B cell (primary cell): ENCODE results near the gene GPR27. TPM values are rescaled to one million over a fixed set of nuclear protein-coding genes. Genes with fewer than 3 reads are reported as not detected.

Experiments used
- ATAC-seq: fragments of 200-7000 bp; cut with Tn5 transposase; one replicate; pipeline ENCODE4 v1.10.0; 2021; ENCODE audit warnings: low read depth, mild to moderate bottlenecking, moderate number of reproducible peaks, moderate library complexity
- CTCF ChIA-PET: fragments of 350-600 bp; sonication (Branson Sonifier 250); formaldehyde crosslinking; loops from one replicate; lab custom pipeline; 2021; ENCODE audit warnings: antibody characterized with exemption, inconsistent platforms; lab: Charles Lee
- POLR2A ChIA-PET: fragments of 350-600 bp; sonication (Branson Sonifier 250); formaldehyde crosslinking; loops from one replicate; lab custom pipeline; 2021; ENCODE audit warnings: antibody characterized with exemption; lab: Charles Lee
- DNase-seq: peaks from one replicate; pipeline ENCODE4 v3.0.0; 2013
- H2AFZ ChIP-seq: 2 replicates; pipeline ENCODE4 v1.6.1; 2012; ENCODE audit warnings: mild to moderate bottlenecking, low read depth, low read length; ENCODE audit not compliant: insufficient read depth, poor library complexity, severe bottlenecking
- H3K27ac ChIP-seq, 2 donors: 1 replicate in 1 of 2; 2 replicates in 1 of 2; pipeline ENCODE4 v1.5.1; 2012 to 2013; ENCODE audit warnings: low read length in 2 of 2, mild to moderate bottlenecking in 2 of 2, moderate library complexity in 1 of 2
- H3K27me3 ChIP-seq, 4 experiments: fragments of 200-600 bp in 1 of 4; sonication (generic) in 1 of 4; replicated peaks in 1 of 4; 1 replicate in 2 of 4; 2 replicates in 2 of 4; pipeline versions ENCODE4 v1.6.1 to v1.7.0; 2013 to 2016; ENCODE audit warnings: low read length in 3 of 4, mild to moderate bottlenecking in 2 of 4, mixed read lengths in 1 of 4, moderate library complexity in 1 of 4; ENCODE audit not compliant: insufficient read depth in 4 of 4, control insufficient read depth in 3 of 4; ENCODE audit errors: control extremely low read depth in 1 of 4
- H3K36me3 ChIP-seq, 2 experiments: replicated peaks in 1 of 2; 1 replicate in 1 of 2; 2 replicates in 1 of 2; pipeline versions ENCODE4 v1.6.1 to v1.7.1; 2013; ENCODE audit warnings: low read length in 1 of 2; ENCODE audit not compliant: insufficient read depth in 2 of 2, control insufficient read depth in 1 of 2; ENCODE audit errors: control extremely low read depth in 1 of 2, extremely low read depth in 1 of 2
- H3K4me1 ChIP-seq, 2 donors: fragments of 200-600 bp in 1 of 2; sonication (generic) in 1 of 2; 1 replicate in 1 of 2; 2 replicates in 1 of 2; pipeline versions ENCODE4 v1.5.1 to v1.6.1; 2013 to 2017; ENCODE audit warnings: low read length in 2 of 2; ENCODE audit not compliant: control insufficient read depth in 2 of 2, insufficient read depth in 2 of 2
- H3K4me2 ChIP-seq: replicated peaks from 2 replicates; pipeline ENCODE3; 2012; ENCODE audit warnings: mild to moderate bottlenecking, low read depth, low read length; ENCODE audit not compliant: poor library complexity, severe bottlenecking
- H3K4me3 ChIP-seq, 5 experiments: fragments of 200-600 bp in 1 of 5; sonication (generic) in 1 of 5; 1 replicate in 3 of 5; 2 replicates in 2 of 5; pipeline versions ENCODE4 v1.5.1 to v1.7.0; 2011 to 2016; ENCODE audit warnings: low read length in 4 of 5, mild to moderate bottlenecking in 4 of 5, low read depth in 2 of 5, control low read depth in 1 of 5, moderate library complexity in 1 of 5; ENCODE audit not compliant: insufficient read depth in 1 of 5; ENCODE audit errors: control extremely low read depth in 1 of 5, extremely low read depth in 1 of 5
- H3K79me2 ChIP-seq: fragments of 200-600 bp; sonication (generic); one replicate; pipeline ENCODE4 v1.6.0; 2016; ENCODE audit warnings: low read length; ENCODE audit not compliant: control insufficient read depth, insufficient read depth
- H3K9ac ChIP-seq: fragments of 200-600 bp; sonication (generic); 2 replicates; pipeline ENCODE4 v1.6.1; 2017; ENCODE audit warnings: mild to moderate bottlenecking, low read length, moderate library complexity
- H3K9me3 ChIP-seq, 3 donors: one replicate each; pipeline versions ENCODE4 v1.6.1 to v1.7.1; 2013; ENCODE audit warnings: low read length in 2 of 3; ENCODE audit not compliant: control insufficient read depth in 2 of 3, insufficient read depth in 1 of 3; ENCODE audit errors: control extremely low read depth in 1 of 3
- H4K20me1 ChIP-seq: 2 replicates; pipeline ENCODE4 v1.6.0; 2012; ENCODE audit warnings: mild to moderate bottlenecking, low read length; ENCODE audit not compliant: insufficient read depth, control insufficient read depth, poor library complexity, severe bottlenecking
- H3K27ac Mint-ChIP-seq: one replicate; pipeline ENCODE4 v1.8.0; 2021; ENCODE audit warnings: mixed read lengths
- H3K27me3 Mint-ChIP-seq: one replicate; pipeline ENCODE4 v1.8.0; 2021; ENCODE audit warnings: mixed read lengths
- H3K4me1 Mint-ChIP-seq: one replicate; pipeline ENCODE4 v1.8.0; 2021; ENCODE audit warnings: mixed read lengths
- H3K4me3 Mint-ChIP-seq: one replicate; pipeline ENCODE4 v1.8.0; 2021; ENCODE audit warnings: mixed read lengths
- H3K9me3 Mint-ChIP-seq: one replicate; pipeline ENCODE4 v1.8.0; 2022; ENCODE audit warnings: mixed read lengths; ENCODE audit not compliant: insufficient read depth
- EZH2 ChIP-seq: IDR thresholded peaks from 2 replicates; pipeline ENCODE4 v1.6.1; 2012; ENCODE audit warnings: borderline replicate concordance, low read depth, mild to moderate bottlenecking, moderate library complexity, low read length; ENCODE audit not compliant: insufficient read depth, poor library complexity, severe bottlenecking
- WGBS: methylation state at CpG from one replicate; pipeline ENCODE4 v1.1.5; 2013; ENCODE audit warnings: missing lambda C conversion rate; ENCODE audit not compliant: insufficient coverage; 5-methylcytosine and 5-hydroxymethylcytosine counted together
- intact Hi-C: fragments of 100-400 bp; cut with micrococcal nuclease; formaldehyde crosslinking; loops from one replicate; pipeline ENCODE4 v1.10.0; 2022
- polyA plus RNA-seq: library from polyadenylated mRNA; depleted of rRNA; stranded (reverse); fragments of >200 nt; gene quantifications from 2 replicates; pipeline ENCODE4 v1.2.3, GENCODE V29; 2012
- total RNA-seq, 2 donors: library from RNA; stranded (reverse); fragments of 120-200 nt in 1 of 2; gene quantifications; 1 replicate in 1 of 2; 2 replicates in 1 of 2; pipeline versions ENCODE4 v1.2.3 to v1.2.4, GENCODE V29; 2013 to 2022
- TF ChIP-seq, protein P1 (sequence below): fragments of 200-600 bp; IDR thresholded peaks from one replicate; pipeline ENCODE4 v1.8.0; 2022; ENCODE audit warnings: antibody characterized with exemption, mild to moderate bottlenecking

GPR27 gene
- total and polyA plus RNA-seq, 2 donors (not counting 1 experiment from before 2014, with no cell fraction given), result 0.04 TPM; not detected in 1

DNA sequence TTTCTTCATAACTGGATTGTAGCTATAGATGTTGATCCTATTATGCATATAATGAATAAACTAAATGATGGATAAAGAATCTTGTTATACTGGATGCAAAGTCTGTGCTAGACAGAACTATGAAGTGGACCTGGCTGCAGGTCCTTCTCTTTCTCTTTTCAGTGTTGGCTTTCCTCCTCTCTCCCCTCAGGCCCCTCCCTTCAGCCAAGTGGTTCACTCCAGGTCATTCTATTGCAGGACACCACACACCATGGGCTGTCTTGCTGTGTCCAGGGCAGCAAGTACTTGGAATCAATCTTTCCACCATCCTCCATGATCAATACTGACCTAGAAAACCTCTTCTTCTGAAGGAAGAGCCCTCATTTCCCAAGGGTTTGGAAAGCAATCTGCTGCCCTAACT, 48.7 kb upstream of the GPR27 start:
- intact Hi-C loops, result no loop called here
- H4K20me1 ChIP-seq, result no peaks in the 10 kb centered on the region

DNA sequence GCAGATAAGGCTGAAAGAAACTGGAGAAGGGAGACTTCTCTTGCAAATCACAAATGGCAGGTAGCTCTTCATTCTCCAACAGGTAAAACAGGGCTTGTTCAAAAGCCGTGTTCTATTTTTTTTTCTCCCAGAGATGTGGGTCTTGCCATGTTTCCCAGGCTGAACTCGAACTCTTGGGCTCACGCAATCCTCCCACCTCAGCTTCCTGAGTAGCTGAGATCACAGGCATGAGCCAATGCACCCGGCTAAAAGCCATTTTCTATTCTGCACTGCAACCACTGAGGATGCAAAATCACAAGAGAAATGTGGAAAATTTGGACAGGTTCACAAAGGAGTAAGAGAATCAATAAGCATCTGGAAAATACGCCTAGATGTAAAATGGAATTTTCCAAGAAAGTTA, 48.0 kb upstream of the GPR27 start:
- no peaks in the 10 kb centered on the region for H3K79me2 ChIP-seq
- intact Hi-C loops, result no loop called here
- H3K27me3 Mint-ChIP-seq, result no peaks in the 10 kb centered on the region
- no peak overlapping the region for H3K4me3 ChIP-seq
- ATAC-seq, result no peak
- no peaks in the 10 kb centered on the region for H3K9me3 Mint-ChIP-seq
- POLR2A ChIA-PET, result no interaction called here
- H3K9ac ChIP-seq, result no peak overlapping the region
- H3K4me2 ChIP-seq, result no peak overlapping the region
- no peaks in the 10 kb centered on the region for H3K9me3 ChIP-seq
- H3K27ac Mint-ChIP-seq, result no peak overlapping the region
- H3K4me3 Mint-ChIP-seq, result no peak overlapping the region
- H3K4me1 Mint-ChIP-seq, result peaks cover 6% of the 10 kb centered on the region
- H3K36me3 ChIP-seq, result no peaks in the 10 kb centered on the region
- TF ChIP-seq, protein P1, sequence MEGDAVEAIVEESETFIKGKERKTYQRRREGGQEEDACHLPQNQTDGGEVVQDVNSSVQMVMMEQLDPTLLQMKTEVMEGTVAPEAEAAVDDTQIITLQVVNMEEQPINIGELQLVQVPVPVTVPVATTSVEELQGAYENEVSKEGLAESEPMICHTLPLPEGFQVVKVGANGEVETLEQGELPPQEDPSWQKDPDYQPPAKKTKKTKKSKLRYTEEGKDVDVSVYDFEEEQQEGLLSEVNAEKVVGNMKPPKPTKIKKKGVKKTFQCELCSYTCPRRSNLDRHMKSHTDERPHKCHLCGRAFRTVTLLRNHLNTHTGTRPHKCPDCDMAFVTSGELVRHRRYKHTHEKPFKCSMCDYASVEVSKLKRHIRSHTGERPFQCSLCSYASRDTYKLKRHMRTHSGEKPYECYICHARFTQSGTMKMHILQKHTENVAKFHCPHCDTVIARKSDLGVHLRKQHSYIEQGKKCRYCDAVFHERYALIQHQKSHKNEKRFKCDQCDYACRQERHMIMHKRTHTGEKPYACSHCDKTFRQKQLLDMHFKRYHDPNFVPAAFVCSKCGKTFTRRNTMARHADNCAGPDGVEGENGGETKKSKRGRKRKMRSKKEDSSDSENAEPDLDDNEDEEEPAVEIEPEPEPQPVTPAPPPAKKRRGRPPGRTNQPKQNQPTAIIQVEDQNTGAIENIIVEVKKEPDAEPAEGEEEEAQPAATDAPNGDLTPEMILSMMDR, result no peak
- no peak for TF ChIP-seq EZH2
- no peak overlapping the region for H3K27ac ChIP-seq
- H3K27me3 ChIP-seq, result no peaks in the 10 kb centered on the region
- no peak for DNase-seq
- CTCF ChIA-PET, result interaction anchor here (1.5 kb wide), 1 partner anchor 25 kb away, joined by 3 read pairs; no protein-coding TSS in a partner anchor
- no peaks in the 10 kb centered on the region for H4K20me1 ChIP-seq
- peaks cover 0 to 5% of the 10 kb centered on the region in 2 donors for H3K4me1 ChIP-seq
- WGBS, result 80% methylated on average over 3 of the region's 5 CpGs
- no peak overlapping the region for H2AFZ ChIP-seq

More for the DNA sequence above, 48.7 kb upstream of the GPR27 start:
- H3K27me3 ChIP-seq, result no peaks in the 10 kb centered on the region
- Mint-ChIP-seq H3K27ac (no peak overlapping the region), H3K9me3 (no peaks in the 10 kb centered on the region), H3K4me1 (peaks cover 6% of the 10 kb centered on the region), H3K27me3 (no peaks in the 10 kb centered on the region), H3K4me3 (no peak overlapping the region)
- H3K9ac ChIP-seq, result no peak overlapping the region
- H3K4me2 ChIP-seq, result no peak overlapping the region
- ChIA-PET CTCF (interaction anchor here (1.5 kb wide), 1 partner anchor 25 kb away, joined by 3 read pairs; no protein-coding TSS in a partner anchor), POLR2A (no interaction called here)
- no peak overlapping the region for H3K4me3 ChIP-seq
- H3K79me2 ChIP-seq, result no peaks in the 10 kb centered on the region
- TF ChIP-seq, protein P1, result no peak
- no peak for TF ChIP-seq EZH2
- DNase-seq, result no peak
- no peak for ATAC-seq
- no peak overlapping the region for H3K27ac ChIP-seq
- no peaks in the 10 kb centered on the region for H3K9me3 ChIP-seq
- no peak overlapping the region for H2AFZ ChIP-seq
- H3K4me1 ChIP-seq, result peaks cover 0 to 5% of the 10 kb centered on the region in 2 donors
- H3K36me3 ChIP-seq, result no peaks in the 10 kb centered on the region
